Measurements from ENCODE around the gene GPR75. TPM values are rescaled to one million over a fixed set of nuclear protein-coding genes. Genes with fewer than 3 reads are reported as not detected.
"Not testable (repeated sequence)": the region's sequence is repeated elsewhere in the genome, so short reads cannot be mapped to it uniquely, and the experiment has no call there.

GPR75 gene
- total and polyA plus RNA-seq, 2 donors from 2014 or later = 0.17 to 2.4 TPM

DNA sequence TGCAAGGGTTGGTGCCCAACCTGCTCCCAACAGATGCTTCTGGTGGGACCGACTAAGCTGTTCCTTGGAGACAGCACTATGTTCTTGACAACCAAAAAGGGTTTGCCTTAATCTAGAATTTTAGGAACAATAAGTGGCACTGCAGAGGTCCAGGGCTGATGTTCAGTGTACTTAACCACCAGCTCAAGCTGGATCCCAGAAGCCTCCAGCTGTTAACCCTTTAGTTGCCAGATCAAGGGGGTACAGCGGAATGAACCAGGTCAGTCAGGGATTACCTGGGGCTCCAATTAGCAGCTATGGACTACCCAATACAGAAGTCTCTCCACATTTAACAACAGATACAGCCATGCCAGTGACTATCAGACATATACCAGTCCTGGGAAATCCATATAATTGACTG, 3.5 kb downstream of the GPR75 start:
- H3K4me3 ChIP-seq (ENCODE audit: low read length in 3 of 3) = no peak overlapping the region
- FAIRE-seq (no peak), DNase-seq (peak in 1 of 5 donors; percentile 6)
- TF ChIP-seq, protein P1, sequence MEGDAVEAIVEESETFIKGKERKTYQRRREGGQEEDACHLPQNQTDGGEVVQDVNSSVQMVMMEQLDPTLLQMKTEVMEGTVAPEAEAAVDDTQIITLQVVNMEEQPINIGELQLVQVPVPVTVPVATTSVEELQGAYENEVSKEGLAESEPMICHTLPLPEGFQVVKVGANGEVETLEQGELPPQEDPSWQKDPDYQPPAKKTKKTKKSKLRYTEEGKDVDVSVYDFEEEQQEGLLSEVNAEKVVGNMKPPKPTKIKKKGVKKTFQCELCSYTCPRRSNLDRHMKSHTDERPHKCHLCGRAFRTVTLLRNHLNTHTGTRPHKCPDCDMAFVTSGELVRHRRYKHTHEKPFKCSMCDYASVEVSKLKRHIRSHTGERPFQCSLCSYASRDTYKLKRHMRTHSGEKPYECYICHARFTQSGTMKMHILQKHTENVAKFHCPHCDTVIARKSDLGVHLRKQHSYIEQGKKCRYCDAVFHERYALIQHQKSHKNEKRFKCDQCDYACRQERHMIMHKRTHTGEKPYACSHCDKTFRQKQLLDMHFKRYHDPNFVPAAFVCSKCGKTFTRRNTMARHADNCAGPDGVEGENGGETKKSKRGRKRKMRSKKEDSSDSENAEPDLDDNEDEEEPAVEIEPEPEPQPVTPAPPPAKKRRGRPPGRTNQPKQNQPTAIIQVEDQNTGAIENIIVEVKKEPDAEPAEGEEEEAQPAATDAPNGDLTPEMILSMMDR (IDR thresholded peaks at IDR 0.05; ENCODE audit: borderline replicate concordance, extremely low read depth, insufficient read depth) = no peak
- no peaks in the 10 kb centered on the region for H3K27me3 ChIP-seq (ENCODE audit: control insufficient read depth, insufficient read depth, low read length)
- H3K36me3 ChIP-seq (ENCODE audit: control insufficient read depth in 2 of 3, insufficient read depth in 3 of 3, low read length in 3 of 3) = no peaks in the 10 kb centered on the region
- H3K4me1 ChIP-seq (ENCODE audit: control insufficient read depth in 2 of 3, insufficient read depth in 2 of 3, low read depth in 1 of 3, low read length in 3 of 3) = no peaks in the 10 kb centered on the region
- intact Hi-C loops (cut with DNase I) = no loop called here
- H3K9ac ChIP-seq (ENCODE audit: low read length in 3 of 3) = no peak overlapping the region
- H3K27ac ChIP-seq (ENCODE audit: low read depth in 2 of 2, low read length in 2 of 2) = no peak overlapping the region
- no peaks in the 10 kb centered on the region for H3K9me3 ChIP-seq (ENCODE audit: control insufficient read depth in 2 of 3, insufficient read depth in 1 of 3, low read length in 3 of 3)

DNA sequence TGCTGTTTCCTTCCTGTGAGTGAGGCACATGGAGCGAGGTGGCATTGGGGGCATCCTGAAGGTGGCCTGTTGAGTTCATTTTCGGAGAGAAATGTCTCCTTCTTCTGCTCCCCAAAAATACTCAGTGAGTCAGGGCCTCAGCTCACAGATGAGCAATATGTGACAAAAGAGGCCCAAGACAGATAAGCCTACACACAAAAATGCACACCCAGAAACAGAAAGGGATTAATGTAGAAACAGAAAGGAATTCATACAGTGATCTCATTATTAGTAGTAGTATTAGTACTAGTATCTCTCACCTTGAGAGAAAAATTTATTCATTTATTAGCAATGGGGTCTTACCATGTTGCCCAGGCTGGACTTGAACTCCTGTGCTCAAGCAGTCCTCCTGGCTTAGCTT, 5.1 kb downstream of the GPR75 start:
- FAIRE-seq (no peak), DNase-seq (no peak)
- Histone ChIP-seq H3K27me3 (ENCODE audit: control insufficient read depth, insufficient read depth, low read length) (no peaks in the 10 kb centered on the region), H3K9ac (ENCODE audit: low read length in 3 of 3) (no peak overlapping the region), H3K36me3 (ENCODE audit: control insufficient read depth in 2 of 3, insufficient read depth in 3 of 3, low read length in 3 of 3) (no peaks in the 10 kb centered on the region), H3K4me3 (ENCODE audit: low read length in 3 of 3) (no peak overlapping the region), H3K9me3 (ENCODE audit: control insufficient read depth in 2 of 3, insufficient read depth in 1 of 3, low read length in 3 of 3) (no peaks in the 10 kb centered on the region), H3K27ac (ENCODE audit: low read depth in 2 of 2, low read length in 2 of 2) (no peak overlapping the region), H3K4me1 (ENCODE audit: control insufficient read depth in 2 of 3, insufficient read depth in 2 of 3, low read depth in 1 of 3, low read length in 3 of 3) (no peaks in the 10 kb centered on the region)
- intact Hi-C loops (cut with DNase I) = no loop called here
- TF ChIP-seq, protein P1 (IDR thresholded peaks at IDR 0.05; ENCODE audit: borderline replicate concordance, extremely low read depth, insufficient read depth) = no peak

DNA sequence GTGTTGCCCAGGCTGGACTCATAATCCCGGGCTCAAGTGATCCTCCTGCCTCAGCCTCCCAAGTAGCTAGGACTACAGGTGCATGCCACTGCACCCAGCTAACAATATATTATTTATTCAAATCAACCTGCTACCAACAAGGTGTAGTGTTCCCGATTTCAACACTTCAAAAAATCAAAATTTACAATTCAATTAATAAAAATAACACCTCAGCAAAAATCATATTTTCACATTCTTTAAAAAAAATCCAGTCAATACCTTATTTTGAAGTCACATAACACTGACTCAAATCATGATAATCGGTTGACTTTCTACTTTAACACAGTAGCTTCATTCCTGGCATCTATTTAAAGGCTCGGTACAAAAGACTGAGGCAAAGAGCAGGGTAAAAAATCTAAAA, 7.2 kb downstream of the GPR75 start:
- intact Hi-C loops (cut with DNase I) = no loop called here
- no peaks in the 10 kb centered on the region for H3K4me1 ChIP-seq (ENCODE audit: control insufficient read depth in 2 of 3, insufficient read depth in 2 of 3, low read depth in 1 of 3, low read length in 3 of 3)
- no peak overlapping the region for H3K27ac ChIP-seq (ENCODE audit: low read depth in 2 of 2, low read length in 2 of 2)
- H3K9ac ChIP-seq (ENCODE audit: low read length in 3 of 3) = no peak overlapping the region
- FAIRE-seq (no peak), DNase-seq (no peak)
- no peaks in the 10 kb centered on the region for H3K27me3 ChIP-seq (ENCODE audit: control insufficient read depth, insufficient read depth, low read length)
- H3K36me3 ChIP-seq (ENCODE audit: control insufficient read depth in 2 of 3, insufficient read depth in 3 of 3, low read length in 3 of 3) = peaks cover 0 to 2% (median 0%) of the 10 kb centered on the region in 3 donors
- H3K4me3 ChIP-seq (ENCODE audit: low read length in 3 of 3) = no peak overlapping the region
- no peaks in the 10 kb centered on the region for H3K9me3 ChIP-seq (ENCODE audit: control insufficient read depth in 2 of 3, insufficient read depth in 1 of 3, low read length in 3 of 3)
- TF ChIP-seq, protein P1 (IDR thresholded peaks at IDR 0.05; ENCODE audit: borderline replicate concordance, extremely low read depth, insufficient read depth) = no peak

DNA sequence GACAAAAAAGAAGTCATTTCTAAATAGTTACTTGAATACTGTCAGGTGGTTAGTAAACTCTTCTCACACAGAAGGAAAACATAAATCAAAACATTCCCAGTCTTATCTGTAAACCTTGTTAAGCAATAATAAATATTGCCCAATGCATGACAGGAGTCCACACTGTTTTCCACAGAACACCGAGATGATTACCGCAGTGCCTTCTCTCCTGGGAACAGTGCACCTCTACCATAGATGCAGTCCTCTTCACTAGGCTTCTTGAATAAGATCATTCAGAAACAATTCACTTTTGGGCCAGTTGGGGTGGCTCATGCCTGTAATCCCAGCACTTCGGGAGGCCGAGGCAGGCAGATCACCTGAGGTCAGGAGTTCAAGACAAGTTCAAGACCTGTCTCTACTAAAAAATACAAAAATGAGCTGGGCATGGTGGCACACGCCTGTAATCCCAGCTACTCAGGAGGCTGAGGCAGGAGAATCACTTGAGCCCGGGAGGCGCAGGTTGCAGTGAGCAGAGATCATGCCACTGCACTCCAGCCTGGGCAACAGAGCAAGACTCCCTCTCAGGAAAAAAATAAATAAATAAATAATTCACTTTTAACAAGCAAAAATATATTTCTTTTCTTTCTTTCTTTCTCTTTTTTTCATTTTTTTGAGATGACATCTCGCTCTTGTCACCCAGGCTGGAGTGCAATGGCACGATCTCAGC, 8.6 kb downstream of the GPR75 start:
- FAIRE-seq; H3K27me3 ChIP-seq (ENCODE audit: control insufficient read depth, insufficient read depth, low read length); H3K4me1 ChIP-seq (ENCODE audit: control insufficient read depth in 2 of 3, insufficient read depth in 2 of 3, low read depth in 1 of 3, low read length in 3 of 3); intact Hi-C loops (cut with DNase I); H3K9ac ChIP-seq (ENCODE audit: low read length in 3 of 3); DNase-seq; H3K4me3 ChIP-seq (ENCODE audit: low read length in 3 of 3); H3K9me3 ChIP-seq (ENCODE audit: control insufficient read depth in 2 of 3, insufficient read depth in 1 of 3, low read length in 3 of 3); H3K27ac ChIP-seq (ENCODE audit: low read depth in 2 of 2, low read length in 2 of 2); H3K36me3 ChIP-seq (ENCODE audit: control insufficient read depth in 2 of 3, insufficient read depth in 3 of 3, low read length in 3 of 3): not testable (repeated sequence)
